ENCODE measurements around the gene RASGRP2. TPM values are rescaled to one million over a fixed set of nuclear protein-coding genes. Genes with fewer than 3 reads are reported as not detected.
A peak's percentile ranks its signal among the peaks of the same experiment; 100 is the strongest.

RASGRP2 gene
- total RNA-seq, 1 experiment from 2014 or later: 26.9 TPM

- H3K56ac ChIP-seq (ENCODE audit: insufficient read length, low read depth, low read length): no peak overlapping the region
- no peak overlapping the region for H2AFZ ChIP-seq (ENCODE audit: low read length)
- H2AK5ac ChIP-seq (ENCODE audit: insufficient read length, low read length): no peak overlapping the region
- H3K4ac ChIP-seq (ENCODE audit: low read depth, low read length): no peak overlapping the region
- H2BK15ac ChIP-seq (ENCODE audit: low read depth, low read length): no peak overlapping the region
- H3K4me1 ChIP-seq (ENCODE audit: insufficient read depth, low read length): peaks cover 10% of the 10 kb centered on the region
- H2BK20ac ChIP-seq (ENCODE audit: low read depth, low read length, poor library complexity, severe bottlenecking): no peak overlapping the region
- no peak overlapping the region for H3K27ac ChIP-seq (ENCODE audit: insufficient read length, low read depth, low read length)
- WGBS (ENCODE audit: extremely low coverage, insufficient read length, low lambda C conversion rate): no CpG with 5 or more reads among the region's 7 CpGs
- H2BK120ac ChIP-seq (ENCODE audit: low read depth, low read length, poor library complexity, severe bottlenecking): no peak overlapping the region
- peaks cover 1% of the 10 kb centered on the region for H4K20me1 ChIP-seq (ENCODE audit: control insufficient read depth, insufficient read depth, insufficient read length)
- Mint-ChIP-seq H3K9me3 (no peaks in the 10 kb centered on the region), H3K27me3 (ENCODE audit: low read depth) (peaks cover 38% of the 10 kb centered on the region), H3K27ac (no peak overlapping the region), H3K4me1 (peaks cover 29 to 52% of the 10 kb centered on the region in 2 experiments), H3K4me3 (peak overlapping the region in 1 of 2 experiments; percentile 68; a peak in 3 of 5 replicates), H3K36me3 (ENCODE audit: insufficient read depth in 1 of 3, low read depth in 3 of 3) (peaks cover 4 to 10% (median 8%) of the 10 kb centered on the region in 3 experiments; a peak in 6 of 7 replicates)
- no peak overlapping the region for H4K8ac ChIP-seq (replicated peaks; ENCODE audit: insufficient read length, low read depth, low read length)
- H3K9ac ChIP-seq (ENCODE audit: extremely low read depth, insufficient read length, low read length): no peak overlapping the region
- no peaks in the 10 kb centered on the region for H3K79me2 ChIP-seq (ENCODE audit: insufficient read depth, low read length)
- H3K23me2 ChIP-seq (ENCODE audit: insufficient read length, low read depth, low read length, poor library complexity, severe bottlenecking): no peaks in the 10 kb centered on the region
- H3K14ac ChIP-seq (ENCODE audit: insufficient read depth, low read length): no peak overlapping the region
- peaks cover 10% of the 10 kb centered on the region; the same call in 1 of the 2 replicates for H3K27me3 ChIP-seq (ENCODE audit: insufficient read depth, low read length)
- no peak overlapping the region for H3K23ac ChIP-seq (ENCODE audit: insufficient read length, low read depth, low read length)
- no peak overlapping the region for H2BK12ac ChIP-seq (ENCODE audit: insufficient read length, low read depth, low read length)
- peak overlapping the region; percentile 13 for H3K18ac ChIP-seq (ENCODE audit: insufficient read length, low read depth, low read length)
- no peak overlapping the region for H4K91ac ChIP-seq (ENCODE audit: insufficient read length, low read depth, low read length)
- H4K5ac ChIP-seq (ENCODE audit: insufficient read length, low read depth, low read length): no peak overlapping the region
- no peaks in the 10 kb centered on the region for H3K79me1 ChIP-seq (ENCODE audit: insufficient read depth, low read depth, low read length, poor library complexity, severe bottlenecking)
- H3K4me2 ChIP-seq (ENCODE audit: insufficient read depth, insufficient read length, low read length): no peak overlapping the region
- no peak overlapping the region for H3T11ph ChIP-seq (ENCODE audit: low read length)
- TF ChIP-seq CTCF (conservative IDR thresholded peaks at IDR 0.05): no peak
- H3K9me3 ChIP-seq (ENCODE audit: control insufficient read depth, low read depth, low read length): no peaks in the 10 kb centered on the region
- no peak overlapping the region for H2BK5ac ChIP-seq (ENCODE audit: insufficient read length, low read length)
- DNase-seq: no peak
Measured at GRCh38 chr11:64724863-64725532, 18.9 kb downstream of the RASGRP2 start.
